ENCODE measurements around the gene RBM23.

The RBM23 gene

DNA sequence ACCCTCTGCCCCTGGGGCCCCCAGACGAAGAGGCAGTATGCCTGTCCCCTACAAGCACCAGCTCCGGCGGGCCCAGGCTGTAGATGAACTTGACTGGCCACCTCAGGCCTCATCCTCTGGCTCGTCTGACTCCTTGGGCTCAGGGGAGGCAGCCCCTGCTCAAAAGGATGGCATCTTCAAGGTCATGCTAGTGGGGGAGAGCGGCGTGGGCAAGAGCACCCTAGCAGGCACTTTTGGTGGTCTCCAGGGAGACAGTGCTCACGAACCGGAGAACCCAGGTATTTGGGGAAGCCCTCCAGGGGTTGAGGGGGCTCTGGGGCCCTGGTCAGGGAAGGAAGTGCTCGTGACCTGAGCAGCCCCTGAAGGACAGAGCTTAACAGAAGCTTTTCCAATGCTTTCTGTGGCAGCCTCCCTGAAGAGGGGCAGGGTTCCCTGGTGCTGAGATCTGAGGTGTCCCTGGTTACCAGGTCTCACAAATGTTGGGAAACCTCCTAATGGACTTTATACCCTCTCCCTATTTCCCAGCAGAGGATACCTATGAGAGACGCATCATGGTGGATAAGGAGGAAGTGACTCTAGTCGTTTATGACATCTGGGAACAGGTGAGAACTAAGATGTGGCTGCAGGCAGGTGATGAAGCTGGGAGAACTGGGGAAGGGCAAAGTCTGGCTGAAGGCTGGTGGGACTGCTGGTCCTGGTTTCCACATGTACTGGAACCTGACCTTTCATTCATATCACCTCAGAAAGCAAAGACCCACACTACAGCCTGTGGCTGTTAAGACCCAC lies 34.0 kb downstream of the RBM23 start:
- no peak for DNase-seq

DNA sequence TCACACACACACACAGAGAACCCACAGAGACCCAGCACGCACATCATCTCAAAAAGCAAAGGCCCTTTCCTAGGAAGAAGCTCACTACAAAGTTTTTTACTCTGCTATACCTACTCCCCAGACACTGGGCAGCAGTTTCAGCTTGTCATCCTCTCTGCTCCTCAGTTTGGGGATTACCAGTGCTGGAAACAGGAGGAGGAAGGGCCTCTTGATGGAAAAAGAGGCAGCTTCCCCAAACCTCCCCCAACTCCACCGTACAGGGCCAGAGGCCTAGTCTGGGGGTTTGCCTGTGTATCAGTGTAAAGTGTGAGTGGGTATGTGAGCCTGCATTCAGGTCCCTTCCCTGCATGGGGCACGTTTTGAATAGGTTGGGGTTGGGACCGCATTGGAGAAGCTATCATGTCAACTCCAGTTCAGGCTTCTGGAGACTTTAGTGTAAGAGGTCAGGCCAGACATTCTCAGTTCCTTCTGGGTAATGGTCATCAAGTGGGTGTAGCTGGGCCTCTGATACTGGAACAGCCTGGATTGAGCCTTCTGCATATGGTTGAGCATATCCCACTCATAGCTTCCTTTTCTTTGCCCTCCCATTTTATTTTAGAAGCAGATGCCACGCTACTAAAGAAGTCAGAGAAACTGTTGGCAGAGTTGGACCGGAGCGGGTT lies 34.7 kb downstream of the RBM23 start:
- DNase-seq: no peak

DNA sequence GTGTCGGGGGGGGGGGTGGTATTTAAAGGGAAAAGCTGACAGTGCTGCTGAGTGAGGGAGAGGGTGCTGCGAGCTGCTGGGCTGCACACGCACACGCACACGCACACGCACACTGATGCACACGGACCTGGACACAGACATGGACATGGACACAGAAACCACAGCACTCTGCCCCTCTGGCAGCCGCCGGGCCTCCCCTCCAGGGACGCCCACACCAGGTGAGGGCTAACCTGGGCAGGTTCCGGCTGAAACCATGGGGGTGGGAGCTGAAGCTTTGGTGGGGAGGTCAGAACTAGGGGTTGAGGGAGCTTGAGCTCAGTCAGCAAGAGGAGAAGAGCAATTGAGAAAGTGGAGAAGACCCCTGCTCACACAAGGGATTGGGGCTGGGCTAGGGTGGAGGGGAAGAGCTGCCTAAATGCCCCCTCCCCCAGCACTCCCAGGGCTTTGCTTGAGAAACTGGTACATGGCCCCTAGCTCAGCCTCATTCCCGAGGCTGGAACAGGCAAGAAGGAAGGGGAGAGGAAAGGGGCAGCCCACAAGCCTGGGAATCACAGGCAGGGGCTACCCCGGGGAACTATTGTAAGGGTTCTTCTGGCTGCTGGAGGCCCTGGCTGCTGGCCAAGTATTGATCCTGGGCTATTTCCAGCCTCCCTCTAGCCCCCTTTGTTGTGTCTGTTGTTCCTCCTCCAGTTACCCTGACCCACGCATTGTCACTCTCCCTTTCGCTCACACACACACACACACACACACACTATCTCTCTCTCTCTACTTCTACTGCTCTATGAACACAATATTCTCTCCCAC lies 35.6 kb downstream of the RBM23 start, which contains the start of gene REM2:
TSS of gene REM2 (plus strand) at position 50 of the 804 bp plus-strand sequence. CDS start at position 116, 66 bp downstream.
- DNase-seq: no peak

DNA sequence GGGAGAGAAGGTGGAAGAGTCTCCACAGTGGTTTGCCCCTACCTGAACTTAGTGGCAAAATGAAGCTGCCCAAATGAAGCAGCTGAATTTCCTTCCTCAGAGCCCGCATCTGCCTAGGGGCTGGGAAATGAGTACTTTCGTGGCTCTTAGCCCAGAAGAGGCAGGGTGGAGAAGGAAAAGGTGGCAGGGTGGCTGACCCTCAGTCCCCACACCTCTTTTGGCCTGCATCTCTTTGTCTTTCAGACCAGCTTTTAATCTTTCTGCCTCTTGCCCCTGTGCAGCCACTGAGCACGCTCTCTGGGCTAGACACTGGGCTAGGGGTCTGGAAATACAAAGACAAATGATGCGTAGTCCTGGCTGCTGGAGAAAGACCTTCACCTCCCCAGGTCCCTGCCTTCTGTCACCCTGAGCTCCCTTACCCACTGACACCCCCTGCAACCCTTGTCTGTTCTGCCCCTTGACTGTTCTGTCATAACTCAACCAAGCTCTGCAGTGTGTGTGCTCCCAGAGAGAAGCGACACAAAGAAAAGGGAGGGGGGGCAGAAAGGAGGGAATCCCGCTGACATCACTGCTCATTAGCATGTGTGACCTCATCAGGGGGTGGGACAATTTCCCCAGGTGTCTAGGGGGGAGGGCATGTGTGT lies 36.3 kb downstream of the RBM23 start:
- peak; percentile 23 for DNase-seq

DNA sequence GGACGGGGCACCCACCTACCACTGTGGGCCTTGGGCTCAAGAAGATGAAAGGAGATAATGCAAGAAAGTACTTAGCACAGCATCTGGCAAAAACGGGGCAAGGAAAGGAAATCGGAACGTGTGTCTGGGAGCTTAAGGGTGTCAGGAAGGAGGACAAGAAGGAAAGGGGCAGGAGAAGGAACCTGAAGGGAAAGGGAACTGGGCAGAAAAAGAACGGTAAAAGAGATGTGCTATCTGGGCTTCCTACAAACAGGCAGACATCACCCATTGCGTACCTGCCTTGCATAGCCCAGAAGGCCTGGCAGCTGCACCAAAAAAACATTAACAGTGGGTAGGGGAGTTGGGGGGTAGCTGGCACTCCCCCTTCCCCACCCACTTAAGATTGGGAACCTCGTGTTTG lies 36.9 kb downstream of the RBM23 start:
- no peak for DNase-seq

DNA sequence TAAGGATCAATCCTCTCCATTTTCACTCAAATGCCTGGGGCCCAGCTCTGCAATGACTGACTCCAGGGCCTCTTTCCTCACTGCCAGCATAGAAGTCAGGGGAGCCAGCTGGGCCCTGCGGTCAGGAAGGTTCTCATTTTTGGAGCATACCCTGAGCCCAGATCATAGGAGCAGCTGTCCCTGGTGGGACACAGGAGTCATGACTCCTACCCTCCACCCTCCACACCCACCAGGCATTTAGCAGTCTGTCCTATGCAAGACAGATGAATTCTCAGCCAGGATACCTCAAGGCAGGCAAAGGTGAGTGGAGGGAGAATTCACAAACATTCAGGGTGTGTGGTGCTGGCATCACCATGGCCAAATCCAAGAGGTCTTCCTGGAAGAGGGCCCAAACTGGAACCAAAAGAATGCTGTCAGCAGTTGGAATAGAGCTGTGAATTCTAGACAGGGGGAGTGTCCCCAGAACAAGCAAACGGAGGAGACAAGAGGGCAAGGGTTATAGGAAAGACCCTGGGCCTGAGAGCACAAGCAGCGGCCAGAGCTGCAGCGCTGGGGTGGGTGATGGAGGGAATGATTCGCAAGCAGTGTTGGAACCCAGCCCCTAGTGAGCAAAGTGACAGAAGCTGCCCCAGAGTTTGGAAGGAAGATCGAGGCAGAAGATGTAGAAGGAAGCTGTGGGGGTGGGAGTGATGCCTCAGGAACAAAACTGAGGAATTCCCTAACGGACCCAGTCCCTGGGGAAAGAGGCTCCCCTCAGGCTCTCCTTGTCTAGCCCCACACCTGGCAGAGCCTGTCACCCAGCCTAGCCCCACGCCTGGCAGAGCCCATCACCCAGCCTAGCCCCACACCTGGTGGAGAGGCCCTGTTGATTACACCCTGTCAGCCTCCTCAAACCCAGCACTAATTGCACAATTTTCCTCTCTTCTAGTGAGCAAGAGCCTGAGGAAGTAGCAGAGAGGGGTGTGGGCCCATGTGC lies 40.4 kb downstream of the RBM23 start:
- no peak for DNase-seq

- DNase-seq: no peak
Measured at GRCh38 chr14:22877000-22877501, 41.9 kb downstream of the RBM23 start.

- no peak for DNase-seq
Measured at GRCh38 chr14:22875748-22876319, 43.1 kb downstream of the RBM23 start.

GRCh38 chr14:22875003-22875747 lies 43.8 kb downstream of the RBM23 start:
- DNase-seq: no peak

DNA sequence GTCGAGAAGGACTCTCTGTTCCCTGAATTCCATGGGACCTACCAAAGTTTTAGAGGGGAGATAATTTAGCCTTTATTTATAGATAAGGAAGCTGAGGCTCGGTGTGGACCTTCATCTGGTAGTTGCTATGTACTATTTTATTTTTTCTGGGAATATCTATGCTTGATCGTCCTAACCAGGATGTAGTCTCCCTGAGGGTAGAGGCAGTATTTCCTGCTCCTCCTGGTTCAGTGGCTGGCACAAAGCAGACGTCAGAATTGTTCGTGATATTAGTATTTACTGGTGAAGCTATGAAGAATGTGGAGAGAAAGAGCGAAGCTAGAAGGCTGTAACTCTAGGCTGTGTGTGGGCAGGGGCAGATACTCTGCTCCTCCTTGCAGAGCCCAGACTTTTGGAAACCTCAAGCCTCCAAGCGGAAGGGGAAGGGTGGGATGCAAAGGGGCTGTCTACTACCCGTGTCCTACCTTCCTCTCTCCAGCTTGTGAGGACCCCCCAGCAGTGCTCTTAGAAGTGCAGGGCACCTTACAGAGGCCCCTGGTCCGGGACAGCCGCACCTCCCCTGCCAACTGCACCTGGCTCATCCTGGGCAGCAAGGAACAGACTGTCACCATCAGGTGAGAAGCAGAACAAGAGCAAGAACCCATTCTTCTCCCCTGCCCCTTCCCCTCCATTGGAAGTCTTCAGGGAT lies 46.0 kb downstream of the RBM23 start:
- no peak for DNase-seq

DNA sequence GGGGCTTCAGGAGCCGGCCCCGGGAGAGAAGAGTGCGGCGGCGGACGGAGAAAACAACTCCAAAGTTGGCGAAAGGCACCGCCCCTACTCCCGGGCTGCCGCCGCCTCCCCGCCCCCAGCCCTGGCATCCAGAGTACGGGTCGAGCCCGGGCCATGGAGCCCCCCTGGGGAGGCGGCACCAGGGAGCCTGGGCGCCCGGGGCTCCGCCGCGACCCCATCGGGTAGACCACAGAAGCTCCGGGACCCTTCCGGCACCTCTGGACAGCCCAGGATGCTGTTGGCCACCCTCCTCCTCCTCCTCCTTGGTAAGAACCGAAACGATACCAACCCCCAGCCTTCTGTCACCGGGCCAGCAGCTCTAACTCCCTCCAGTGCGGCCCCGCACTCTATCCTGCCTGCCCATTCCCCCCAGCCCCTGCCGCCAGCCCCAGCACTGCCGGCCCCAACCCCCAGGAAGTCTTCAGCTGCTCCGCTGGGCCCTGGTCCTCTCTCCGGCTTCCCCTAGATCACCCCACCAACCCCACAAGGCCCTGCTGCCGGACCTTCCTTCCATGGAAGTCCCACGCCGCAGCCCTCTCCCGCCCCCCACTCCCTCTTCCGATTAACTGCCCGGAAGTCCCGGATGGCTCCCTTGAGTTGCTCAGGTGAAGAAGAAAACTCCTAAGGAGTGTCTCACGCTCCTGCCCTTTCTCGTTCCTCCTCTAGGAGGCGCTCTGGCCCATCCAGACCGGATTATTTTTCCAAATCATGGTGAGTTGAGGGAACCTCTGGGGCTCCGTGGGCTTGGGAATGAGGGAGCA lies 46.7 kb downstream of the RBM23 start:
- DNase-seq: peak; percentile 68

DNA sequence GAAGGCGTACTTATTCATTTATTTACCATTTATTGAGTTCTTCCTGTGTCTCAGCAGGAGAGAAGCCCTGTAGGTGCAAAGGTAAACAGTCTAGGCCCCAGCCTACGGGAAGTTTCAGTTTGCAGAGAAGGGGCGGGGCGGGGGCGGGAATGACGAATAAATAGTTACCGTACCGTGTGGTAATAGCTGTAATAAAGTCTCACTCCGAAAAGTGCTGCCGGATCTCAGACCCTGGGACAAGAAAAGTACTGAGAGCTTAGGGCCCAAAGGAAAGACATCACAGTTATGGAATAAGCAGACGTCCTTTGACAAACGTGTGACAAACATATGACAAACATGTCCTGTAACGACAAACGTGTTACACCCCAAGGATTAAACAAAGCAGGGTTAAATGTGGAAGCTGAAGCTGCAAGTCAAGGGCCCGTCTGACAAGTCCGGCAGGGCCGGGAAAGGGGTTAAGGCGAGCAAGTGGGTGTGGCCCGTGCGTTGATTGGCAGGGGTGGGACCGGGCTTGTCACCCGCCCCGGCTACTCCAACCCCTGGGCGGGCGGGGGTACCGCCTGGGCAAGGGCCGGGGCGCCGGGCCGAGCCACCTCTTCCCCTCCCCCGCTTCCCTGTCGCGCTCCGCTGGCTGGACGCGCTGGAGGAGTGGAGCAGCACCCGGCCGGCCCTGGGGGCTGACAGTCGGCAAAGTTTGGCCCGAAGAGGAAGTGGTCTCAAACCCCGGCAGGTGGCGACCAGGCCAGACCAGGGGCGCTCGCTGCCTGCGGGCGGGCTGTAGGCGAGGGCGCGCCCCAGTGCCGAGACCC lies 47.5 kb downstream of the RBM23 start, which contains the start of gene LRP10:
TSS of gene LRP10 (plus strand) at position 517 of the 809 bp plus-strand sequence. CDS start 564 bp downstream, outside the sequence.
- peak; percentile 84 for DNase-seq

GRCh38 chr14:22870811-22871223 lies 48.1 kb downstream of the RBM23 start:
- DNase-seq: no peak

DNA sequence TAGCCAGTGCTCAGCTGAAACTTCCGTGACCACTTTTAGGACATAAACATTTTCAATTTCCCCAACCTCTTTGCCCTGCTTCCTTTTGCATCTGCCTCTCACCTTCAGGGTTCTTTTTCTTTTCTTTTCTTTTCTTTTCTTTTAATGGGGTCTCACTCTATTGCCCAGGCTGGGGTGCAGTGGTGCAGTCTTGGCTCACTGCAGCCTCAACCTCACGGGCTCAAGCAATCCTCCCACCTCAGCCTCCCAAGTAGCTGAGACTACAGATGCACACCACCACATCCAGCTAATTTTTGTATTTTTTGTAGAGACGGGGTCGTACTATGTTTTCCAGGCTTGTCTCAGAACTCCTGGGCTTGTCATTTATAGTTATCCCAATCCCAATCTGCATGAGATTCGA lies 52.1 kb downstream of the RBM23 start:
- no peak for DNase-seq

- peak; percentile 18 for DNase-seq
Measured at GRCh38 chr14:22865424-22866405, 53.2 kb downstream of the RBM23 start.

- DNase-seq: no peak
Measured at GRCh38 chr14:22864979-22865378, 54.0 kb downstream of the RBM23 start.

GRCh38 chr14:22861651-22862050 lies 57.3 kb downstream of the RBM23 start:
- no peak for DNase-seq
